Peyer's patch (tissue), 4 donors: ENCODE measurements around the gene GMFB.

Experiments used
- CTCF ChIP-seq, 6 experiments: fragments of 450-650 bp in 4 of 6; fragments of 200-600 bp in 2 of 6; sonication (generic) in 1 of 6; IDR thresholded peaks; one replicate each; pipeline ENCODE4 v1.5.1; 2017 to 2019; ENCODE audit warnings: antibody characterized with exemption in 6 of 6, mild to moderate bottlenecking in 3 of 6, moderate library complexity in 1 of 6
- POLR2A ChIP-seq, 2 donors: fragments of 450-650 bp; IDR thresholded peaks; one replicate each; pipeline ENCODE4 v1.5.1; 2017; ENCODE audit warnings: antibody characterized with exemption in 2 of 2, mild to moderate bottlenecking in 2 of 2, moderate library complexity in 2 of 2

GRCh38 chr14:54529811-54530210, 41.0 kb upstream of the GMFB start:
- TF ChIP-seq CTCF (IDR thresholded peaks at IDR 0.05) = no peak
- TF ChIP-seq POLR2A (IDR thresholded peaks at IDR 0.05) = no peak
